Subcutaneous adipose tissue (tissue), 4 donors: Measurements from ENCODE around the gene PPM1E. TPM values are rescaled to one million over a fixed set of nuclear protein-coding genes. Genes with fewer than 3 reads are reported as not detected.

Source experiments
- total RNA-seq, 4 donors: library from RNA; depleted of rRNA; stranded (reverse); fragments of >200 nt; gene quantifications; one replicate each; pipeline ENCODE4 v1.1.0, GENCODE V29; 2016
- TF ChIP-seq, protein P1 (sequence below): fragments of 450-650 bp; IDR thresholded peaks from one replicate; pipeline ENCODE4 v1.5.1; 2016; ENCODE audit warnings: low read depth, mild to moderate bottlenecking, control low read depth, antibody characterized with exemption, moderate library complexity

Gene PPM1E
- total RNA-seq, 4 donors from 2014 or later, result 0.16 to 0.68 (median 0.22) TPM; not detected in 1

DNA sequence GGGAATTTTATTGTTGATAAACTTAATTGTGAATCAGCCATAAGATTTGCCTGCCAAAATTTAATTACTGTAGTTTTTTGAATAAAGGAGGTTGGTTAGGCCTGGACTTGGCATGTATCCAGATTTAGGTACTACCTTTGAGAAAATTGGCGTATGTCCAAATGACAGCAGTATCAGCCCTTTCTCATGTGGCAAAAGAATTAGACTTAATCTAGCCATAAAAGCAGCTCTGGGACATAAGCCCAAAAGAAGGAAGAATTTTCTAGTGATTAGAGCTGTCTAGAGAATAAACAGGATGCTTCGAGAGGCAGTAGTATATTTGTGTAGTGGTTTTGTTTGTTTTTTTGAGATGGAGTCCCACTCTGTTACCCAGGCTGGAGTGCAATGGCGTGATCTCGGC is 27.7 kb downstream of the PPM1E start:
- TF ChIP-seq, protein P1, sequence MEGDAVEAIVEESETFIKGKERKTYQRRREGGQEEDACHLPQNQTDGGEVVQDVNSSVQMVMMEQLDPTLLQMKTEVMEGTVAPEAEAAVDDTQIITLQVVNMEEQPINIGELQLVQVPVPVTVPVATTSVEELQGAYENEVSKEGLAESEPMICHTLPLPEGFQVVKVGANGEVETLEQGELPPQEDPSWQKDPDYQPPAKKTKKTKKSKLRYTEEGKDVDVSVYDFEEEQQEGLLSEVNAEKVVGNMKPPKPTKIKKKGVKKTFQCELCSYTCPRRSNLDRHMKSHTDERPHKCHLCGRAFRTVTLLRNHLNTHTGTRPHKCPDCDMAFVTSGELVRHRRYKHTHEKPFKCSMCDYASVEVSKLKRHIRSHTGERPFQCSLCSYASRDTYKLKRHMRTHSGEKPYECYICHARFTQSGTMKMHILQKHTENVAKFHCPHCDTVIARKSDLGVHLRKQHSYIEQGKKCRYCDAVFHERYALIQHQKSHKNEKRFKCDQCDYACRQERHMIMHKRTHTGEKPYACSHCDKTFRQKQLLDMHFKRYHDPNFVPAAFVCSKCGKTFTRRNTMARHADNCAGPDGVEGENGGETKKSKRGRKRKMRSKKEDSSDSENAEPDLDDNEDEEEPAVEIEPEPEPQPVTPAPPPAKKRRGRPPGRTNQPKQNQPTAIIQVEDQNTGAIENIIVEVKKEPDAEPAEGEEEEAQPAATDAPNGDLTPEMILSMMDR, result no peak

DNA sequence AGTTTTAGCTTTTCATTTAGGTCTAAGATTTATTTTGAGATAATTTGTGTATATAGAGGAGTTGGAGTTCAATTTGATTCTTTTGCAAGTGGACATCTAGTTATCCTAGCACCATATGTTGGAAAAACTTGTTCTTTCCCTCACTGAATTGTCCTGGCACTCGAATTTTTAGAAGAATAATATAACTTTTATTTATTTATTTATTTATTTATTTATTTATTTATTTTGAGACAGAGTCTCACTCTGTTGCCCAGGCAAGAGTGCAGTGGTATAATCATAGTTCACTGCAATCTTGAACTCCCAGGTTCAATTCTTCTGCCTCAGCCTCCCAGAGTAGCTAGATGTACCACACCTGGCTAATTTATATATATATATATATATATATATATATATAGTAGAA is 29.4 kb downstream of the PPM1E start:
- TF ChIP-seq, protein P1, result no peak

DNA sequence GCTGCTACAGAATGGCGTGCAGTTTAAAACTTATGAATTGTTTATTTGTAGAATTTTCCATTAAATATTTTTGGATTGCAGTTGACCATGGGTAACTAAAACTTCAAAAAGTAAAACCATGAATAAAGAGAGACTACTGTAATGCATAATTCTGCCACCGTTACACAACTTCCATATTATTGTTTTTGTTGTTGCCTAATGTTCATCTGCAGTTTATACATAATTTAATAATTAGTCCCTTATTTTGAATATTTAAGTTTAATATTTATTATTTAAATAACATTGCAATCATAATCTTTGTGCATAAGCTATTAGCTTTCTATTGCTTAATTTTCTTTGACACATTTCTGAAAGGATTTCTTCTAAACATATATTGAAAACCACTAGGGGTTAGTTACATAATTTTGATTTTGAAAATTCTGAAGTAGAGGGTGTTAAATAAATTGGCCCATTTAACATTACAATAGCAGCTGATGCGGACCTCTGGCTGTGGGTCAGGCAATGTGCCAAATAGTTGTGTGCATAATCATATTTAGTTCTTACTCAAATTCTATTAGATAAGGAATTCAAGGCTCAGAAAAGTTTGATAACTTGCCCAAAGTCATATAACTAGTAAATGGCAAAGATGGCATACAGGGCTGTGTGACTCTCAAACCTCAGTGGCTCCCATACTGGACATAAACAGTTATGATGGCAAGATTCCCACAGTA is 31.1 kb downstream of the PPM1E start:
- TF ChIP-seq, protein P1, result no peak

DNA sequence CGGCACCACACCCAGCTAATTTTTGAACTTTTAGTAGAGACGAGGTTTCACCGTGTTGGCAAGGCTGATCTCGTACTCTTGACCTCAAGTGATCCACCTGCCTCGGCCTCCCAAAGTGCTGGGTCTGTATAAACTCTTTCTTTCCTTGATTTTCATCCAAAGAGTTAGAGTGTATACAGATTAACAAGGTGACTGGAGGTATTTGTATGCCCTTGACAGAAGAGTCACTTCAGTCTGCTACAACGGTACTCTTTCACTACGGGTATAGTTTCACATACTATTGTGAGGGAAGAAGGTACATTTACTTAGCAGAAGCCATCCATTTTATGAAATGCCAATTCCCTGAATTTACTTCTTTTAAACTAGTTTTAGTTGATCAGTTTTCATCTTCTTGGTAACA is 32.5 kb downstream of the PPM1E start:
- TF ChIP-seq, protein P1, result no peak

DNA sequence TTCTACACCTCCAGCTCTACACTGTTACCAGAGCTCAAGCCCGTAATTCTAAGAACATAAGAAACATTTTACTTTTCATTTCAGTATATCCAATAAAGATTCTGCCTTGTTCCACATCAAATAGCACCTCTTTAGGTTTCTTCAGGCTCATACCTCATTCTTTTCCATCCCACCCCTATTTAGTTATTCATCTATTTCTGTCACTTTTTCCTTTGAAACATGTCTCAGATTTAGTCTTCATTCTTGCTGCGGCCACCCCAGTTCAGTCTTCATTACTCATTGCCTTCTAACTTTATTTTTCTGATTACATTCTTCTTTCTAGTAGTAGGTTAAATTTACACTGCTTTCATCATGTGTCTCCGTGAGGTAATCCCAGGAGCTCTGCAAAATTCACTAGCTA is 33.5 kb downstream of the PPM1E start:
- TF ChIP-seq, protein P1, result no peak

DNA sequence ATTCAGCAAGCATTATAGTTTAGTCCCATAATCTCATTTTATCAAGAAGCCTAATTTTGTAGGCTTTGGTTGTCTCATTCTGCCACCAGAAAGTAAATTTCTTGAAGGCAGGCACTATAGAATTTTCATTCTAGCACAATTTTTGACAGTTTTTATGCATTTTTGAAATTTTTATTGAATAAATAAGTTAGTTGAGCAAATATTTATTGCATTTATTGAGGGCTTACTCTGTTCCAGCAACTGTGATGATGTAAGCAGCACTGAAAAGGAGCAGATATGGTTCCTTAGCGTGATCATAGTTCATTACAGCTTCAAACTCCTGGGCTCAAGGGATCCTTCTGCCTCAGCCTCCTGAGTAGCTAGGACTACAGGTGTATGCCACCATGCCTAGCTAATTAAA is 34.2 kb downstream of the PPM1E start:
- TF ChIP-seq, protein P1, result no peak

DNA sequence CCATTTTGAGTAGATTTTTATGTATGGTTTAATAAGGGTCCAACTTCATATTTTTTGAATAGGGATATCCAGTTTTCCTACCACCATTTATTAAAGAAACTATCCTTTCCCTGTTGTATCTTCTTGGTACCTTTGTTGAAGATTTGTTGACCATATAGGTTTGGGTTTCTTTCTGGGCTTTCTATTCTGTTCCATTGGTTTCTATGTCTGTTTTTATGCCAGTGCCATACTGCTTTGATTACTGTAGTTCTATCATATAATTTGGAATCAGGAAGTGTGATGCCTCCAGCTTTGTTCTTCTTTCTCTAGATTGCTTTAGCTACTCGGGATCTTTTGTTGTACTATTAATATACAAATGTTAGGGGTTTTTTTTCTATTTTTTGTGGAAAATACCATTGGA is 46.5 kb downstream of the PPM1E start:
- TF ChIP-seq, protein P1, result no peak
